Measurements from ENCODE around the gene NCK1.

The NCK1 gene

DNA sequence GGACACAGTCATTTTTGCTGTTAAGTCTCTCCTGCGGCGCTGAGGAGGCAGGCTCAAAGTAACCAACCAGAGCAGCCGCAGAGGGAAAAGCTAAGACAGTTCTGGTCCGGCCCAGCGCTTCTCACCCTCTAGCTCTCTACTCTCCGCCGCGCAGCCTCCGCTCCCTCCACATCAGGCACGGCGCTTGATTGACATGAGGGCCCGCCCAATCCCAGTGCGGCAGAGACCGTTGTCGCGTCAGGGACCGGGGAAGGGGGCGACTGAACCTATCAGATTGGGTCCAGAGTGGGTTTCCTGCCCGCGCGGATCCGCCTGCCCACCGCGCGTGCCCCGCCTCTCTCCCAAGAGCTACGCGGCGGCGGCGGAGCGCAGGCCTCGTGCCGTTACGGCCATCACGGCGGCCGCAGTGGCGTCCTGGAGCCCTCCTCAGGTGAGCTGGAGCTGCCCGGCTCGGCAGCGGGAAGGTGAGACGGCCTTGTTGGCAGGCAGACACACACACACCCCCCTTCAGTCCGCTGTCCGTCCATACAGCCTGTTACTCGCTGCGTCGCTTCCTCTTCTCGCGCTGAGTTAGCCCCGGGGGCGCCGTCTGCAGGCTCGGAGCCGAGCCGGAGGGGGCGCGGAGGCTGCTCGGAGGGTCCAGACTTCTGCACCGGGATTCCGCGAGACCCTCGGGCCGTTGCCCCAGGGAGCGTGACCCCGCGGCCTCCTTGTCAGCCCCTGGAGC lies at the start of gene NCK1:
TSS of gene NCK1 (plus strand) at position 319 of the 727 bp plus-strand sequence. CDS start 65,794 bp downstream, outside the sequence.
- DNase-seq (ENCODE audit: low read depth): peak; percentile 85

DNA sequence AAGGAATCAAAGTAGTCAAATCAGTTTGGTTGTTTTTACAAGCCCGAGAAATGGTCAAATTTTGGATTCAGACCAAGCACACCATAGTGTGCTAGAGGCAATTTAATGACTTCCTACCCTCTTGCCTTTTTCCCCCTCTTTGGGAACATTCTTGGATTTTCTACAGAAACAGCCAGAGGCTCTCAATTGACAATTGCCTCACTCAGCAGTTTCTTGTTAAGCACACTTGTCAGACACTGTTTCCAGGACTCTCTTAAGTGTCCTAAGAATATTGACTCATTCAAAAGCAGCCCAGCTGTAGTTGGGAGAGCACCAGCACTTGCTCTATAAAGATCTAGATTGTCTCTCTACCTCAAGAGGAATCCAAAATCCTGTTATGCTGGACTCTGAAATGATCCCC lies 44.6 kb upstream of the NCK1 start:
- no peak for DNase-seq (ENCODE audit: low read depth)

DNA sequence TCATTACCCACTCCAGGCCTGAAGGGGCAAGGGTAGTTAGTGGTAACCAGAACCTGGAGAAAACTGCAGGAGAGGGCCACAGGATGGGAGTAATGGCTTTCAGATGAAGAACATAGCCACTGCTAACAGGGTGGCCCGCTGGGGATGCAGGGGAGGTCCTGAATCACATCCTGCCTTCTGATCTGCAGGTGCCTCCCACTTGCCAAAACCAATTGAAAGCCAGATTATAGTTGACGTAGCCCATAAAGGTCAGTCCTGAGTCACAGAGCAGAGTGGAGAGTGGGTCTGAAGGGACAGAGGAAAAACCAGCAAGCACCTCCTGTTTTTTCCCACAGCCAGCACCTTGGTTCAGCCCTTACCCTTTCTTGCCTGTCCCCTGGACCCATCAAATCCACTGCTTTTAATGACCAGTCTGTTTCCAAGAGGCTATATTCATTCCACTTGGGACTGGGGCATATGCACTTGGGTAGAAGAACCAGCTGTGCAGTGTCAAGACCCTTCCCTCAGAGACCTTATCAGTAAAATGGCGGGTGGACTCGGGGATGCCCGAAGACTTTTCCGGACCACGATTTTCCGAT lies 43.7 kb upstream of the NCK1 start:
- DNase-seq (ENCODE audit: low read depth): peak; percentile 5

DNA sequence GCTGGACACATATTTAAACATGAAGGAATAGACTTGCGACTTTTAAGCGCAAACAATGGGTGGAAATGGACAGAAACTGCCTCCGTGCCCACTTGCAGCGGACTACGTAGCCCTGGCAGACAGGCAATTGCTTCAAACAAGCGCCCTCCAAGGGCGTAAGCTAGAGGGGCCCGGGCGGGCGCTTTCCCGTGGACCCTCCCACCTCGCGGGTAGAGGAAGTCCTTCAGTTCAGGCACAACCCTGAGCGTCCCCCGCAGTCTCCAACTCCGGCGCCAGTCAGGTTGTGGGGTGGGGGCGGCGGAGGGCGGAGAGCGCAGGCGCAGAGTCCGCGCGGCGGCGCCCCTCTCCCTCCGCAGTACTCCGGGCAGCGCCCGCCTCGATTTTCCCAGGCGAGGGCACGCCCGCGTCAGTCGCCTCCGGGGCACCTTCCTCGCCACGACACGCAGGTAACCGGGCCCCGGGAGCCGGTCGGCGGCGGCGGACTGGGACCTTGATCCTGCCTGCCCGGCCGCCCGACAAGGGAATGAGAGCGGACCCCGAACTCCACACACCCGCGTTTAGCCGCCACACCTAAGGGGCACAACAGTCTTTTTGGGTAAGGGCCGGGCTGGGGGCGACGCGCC lies 43.1 kb upstream of the NCK1 start, which contains the start of gene SLC35G2:
TSS of gene SLC35G2 (plus strand) at position 358 of the 623 bp plus-strand sequence. CDS start 35,335 bp downstream, outside the sequence.
- peak; percentile 6 for DNase-seq (ENCODE audit: low read depth)

DNA sequence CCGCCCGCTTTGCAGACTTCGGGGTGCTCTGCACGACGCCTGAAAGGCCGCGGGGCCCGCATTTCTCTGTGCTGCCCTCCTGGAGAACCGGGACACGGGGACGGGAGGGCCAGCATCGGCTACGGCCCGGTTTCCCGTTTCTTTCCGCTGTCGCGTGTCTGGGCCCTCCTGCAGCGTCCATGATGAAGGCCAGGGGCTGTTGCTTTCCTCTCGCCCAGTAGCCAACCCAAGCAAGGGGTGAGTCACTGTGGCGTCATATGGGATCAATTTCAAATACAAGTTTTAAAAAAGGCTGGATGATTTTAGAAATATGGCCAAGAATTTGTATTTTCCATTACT lies 42.6 kb upstream of the NCK1 start:
- DNase-seq (ENCODE audit: low read depth): no peak

DNA sequence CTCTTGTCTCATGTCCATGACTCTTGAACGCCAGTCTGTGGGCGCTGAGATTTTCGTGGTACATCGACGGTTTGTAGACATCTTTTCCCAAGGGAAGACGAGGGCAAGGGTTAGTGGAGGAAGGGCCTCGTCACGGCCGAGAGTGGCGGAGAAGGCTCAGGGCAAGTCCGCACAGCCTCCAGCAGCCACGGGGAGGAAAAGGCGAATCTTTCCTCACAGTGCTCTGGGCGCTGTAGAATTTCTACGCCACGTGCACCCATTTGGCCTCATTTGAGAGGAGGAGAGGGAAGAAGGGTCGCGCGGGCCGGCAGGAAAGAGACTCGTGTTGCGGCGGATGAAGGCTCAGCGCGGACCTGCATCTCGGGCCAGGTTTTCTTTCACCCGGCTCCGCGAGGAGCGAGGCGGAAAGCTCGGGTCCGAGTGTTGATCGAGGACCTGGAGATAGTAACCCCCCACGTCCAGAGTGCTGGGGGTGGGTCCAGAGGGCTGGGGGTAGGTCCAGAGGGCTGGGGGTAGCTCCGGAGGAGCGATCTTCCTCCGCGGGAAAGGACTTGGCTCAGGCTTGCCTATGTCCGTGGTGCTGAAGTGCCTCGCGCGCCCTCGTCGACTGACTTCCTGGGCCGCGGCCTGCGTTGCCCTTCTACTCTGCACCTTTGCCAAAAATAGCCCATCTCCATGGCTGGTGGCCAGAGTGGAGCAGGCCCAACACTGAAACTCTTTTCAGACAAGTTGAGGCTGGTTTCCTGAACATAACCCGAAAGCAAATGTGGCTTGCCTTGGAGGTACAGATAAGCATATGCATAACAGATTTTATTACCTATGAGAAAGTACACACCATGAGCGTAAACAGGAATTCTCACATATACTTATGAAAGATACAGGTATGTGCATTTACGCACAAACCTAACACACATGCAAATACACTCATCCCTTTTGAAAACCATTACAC lies 42.0 kb upstream of the NCK1 start:
- DNase-seq (ENCODE audit: low read depth): no peak

DNA sequence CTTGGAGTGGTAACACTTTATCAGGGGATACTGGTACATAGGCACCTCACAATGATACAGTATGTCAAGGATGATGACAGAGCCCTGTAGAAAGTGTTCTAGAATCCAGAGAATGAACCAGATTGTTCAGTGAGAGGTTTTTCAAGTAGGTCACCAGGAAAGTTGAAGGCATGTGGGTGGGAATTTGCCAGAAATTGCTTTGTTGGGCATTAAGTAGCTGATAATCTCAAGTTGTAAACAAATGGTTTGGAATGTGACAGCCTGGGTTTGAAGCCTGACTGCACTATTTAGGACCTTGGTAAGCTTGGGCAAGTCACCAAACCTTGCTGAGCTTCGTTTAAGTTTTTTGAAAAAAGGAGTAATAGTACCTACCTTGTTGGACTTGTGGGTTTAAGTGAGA lies 30.5 kb upstream of the NCK1 start:
- no peak for DNase-seq (ENCODE audit: low read depth)

DNA sequence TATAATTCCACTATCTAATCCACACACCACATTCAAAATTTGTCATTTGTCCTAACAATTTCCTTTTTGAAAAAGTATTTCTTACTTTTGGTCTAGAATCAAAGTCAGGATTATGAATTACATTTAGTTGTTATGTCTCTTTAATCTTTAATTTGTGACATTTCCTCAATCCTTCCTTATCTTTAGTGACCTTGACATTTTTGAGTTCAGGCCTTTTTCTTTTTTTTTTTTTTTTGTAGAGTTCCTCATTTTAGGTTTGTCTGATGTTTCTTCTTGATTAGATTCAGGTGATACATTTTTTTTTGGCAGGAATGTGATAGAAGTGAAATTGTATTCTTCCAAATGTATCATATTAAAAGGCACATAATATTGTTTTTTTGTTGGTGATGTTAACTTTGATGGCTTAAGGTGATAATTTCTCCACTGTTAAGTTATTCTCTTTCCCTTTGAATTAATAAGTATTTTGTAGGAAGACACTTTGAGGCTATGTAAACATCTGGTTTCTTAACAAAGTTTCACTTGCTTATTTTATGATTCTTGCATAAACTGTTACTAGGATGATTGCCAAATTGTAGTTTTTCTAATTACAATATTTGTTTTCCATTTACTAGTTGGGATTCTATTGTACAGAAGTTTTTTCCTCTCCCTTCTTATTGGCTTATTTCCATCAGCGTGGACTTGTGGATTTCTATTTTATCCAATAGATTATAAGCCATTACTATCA lies 26.8 kb upstream of the NCK1 start:
- DNase-seq (ENCODE audit: low read depth): no peak

DNA sequence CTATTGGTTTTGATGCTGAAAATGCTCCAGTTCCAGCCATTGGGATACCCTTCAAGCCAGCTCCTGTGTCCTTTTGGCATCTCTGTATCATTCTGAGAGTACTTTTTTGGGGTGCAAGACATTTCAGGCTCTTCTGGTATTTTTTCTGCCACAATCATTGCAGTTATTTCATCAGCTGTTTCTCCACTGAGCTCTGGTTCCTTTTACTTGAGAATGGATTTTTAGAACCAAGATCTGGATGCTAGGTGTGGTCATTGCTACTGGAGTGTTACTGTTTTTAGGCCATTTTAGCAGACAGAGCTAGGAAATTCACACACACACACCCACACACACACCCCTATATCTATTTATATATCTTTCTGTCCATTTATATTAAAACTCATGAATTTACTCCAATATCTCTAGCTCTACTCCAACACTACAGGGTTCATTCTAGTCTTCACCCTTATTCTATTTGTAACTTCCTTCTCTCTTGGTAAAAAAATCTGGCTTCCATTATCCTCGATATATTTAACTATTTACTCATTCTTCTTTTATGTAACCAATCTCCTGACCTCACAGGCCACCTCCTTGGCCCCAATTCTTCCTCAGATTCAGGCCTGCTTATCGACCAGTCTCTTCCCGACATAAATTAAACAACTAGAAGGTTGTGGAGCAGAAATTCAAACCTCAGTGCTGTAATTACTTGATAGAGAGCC lies 26.0 kb upstream of the NCK1 start:
- no peak for DNase-seq (ENCODE audit: low read depth)

DNA sequence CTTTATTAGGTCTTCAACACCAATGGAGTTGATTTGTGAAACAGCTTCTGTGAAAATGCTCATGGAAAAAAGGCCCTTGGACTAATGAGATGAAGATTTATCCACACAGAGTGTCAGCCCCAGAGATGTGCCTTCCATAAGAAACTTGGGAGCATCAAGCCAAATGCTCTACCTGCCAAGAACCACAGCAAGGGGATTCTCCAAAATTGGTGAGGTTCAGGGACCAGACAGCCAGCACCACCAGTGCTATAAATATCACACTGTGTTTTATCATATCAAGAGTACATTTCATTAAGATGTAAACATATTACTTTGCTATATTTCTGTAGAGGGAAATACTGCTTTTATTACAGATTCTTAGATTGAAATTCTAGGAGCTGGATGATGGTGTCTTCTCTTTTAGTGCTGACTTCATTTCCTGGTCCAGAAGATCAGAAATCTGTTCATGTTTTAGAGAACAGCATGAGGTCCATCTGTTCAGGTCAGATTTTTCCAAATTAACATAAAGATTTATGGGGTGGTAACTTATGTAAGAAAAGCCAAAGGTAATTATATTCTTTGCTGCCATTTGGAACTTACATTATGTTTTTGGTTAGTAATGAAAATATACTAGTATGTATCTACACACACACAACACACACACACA lies 25.4 kb upstream of the NCK1 start:
- no peak for DNase-seq (ENCODE audit: low read depth)

DNA sequence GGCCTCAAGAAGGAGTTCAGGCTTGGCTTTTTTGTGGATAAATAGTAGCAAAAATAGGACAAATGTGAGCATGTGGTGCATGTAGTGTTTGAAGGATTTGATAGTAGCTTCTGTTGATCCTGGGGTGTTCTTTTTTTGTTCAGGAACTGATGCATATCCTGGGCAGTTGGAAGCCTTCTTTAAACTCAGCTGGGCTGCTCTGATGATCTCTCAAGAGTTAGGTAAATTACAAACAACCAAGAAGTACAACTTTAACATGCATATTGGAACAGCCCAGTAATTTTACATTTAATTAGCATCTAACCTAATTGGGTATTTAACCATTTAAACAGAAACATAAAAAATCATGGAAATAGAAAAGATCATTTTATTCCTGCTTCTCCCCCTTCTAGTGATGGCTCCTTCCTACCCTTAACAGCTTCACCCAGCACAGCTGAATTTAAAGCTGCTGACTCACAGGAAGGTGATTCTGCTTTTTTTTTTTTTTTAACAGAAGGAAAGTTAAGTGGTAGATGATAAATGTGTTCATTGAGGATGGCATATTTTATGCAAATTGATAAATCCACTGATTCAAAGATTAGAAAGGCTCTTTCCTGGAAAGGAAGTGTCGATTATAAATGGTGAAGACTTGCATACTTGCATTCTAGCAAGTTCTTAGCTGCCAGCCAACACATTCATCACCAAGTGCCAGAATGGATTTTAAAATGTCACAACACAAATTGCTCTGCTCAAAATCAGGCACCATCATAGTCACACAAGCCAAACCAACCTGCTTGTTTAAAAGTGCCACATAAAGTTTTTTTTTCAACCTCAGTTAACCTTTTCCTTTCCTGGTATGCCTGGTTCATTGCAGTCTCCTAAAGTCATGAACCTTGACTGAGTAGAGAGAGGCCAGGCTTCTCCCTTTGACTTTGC lies 23.1 kb upstream of the NCK1 start:
- DNase-seq (ENCODE audit: low read depth): no peak

DNA sequence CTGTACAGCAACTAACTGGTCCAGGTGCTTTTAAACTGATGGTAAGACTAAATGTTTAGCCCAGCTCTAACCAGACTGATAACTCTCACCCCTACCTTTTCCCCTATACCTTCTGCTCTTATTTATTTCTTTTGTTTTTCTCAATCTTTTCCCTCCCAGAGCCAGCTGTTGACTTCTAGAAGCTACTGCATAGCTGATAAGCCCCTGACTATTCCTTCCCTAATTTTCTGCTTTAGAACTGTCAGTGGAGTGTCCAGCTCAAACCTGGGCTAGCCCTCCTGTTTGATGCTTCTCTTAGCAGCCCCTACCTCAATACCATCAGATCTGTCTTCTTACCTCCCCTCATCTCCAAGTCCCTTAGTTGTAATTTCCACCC lies 22.5 kb upstream of the NCK1 start:
- no peak for DNase-seq (ENCODE audit: low read depth)

DNA sequence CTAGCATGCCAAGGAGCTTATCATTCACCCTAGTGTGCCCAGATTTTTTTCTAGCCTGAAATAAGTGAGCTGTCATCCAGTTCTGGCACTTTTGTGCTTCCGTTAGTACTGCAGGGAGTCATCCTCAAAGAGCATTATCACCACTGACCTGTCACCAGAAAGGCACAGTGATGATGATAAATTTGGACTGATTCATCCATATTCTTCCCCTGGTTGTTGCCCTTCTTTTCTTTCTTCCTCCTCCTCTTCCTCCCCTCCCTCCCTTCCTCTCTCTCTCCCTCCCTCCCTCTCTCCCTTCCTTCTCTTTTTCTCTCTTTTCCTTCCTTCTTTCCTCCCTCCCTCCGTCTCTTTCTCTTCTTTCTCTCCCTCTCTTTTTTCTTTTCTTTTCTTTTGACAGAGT lies 21.8 kb upstream of the NCK1 start:
- DNase-seq (ENCODE audit: low read depth): no peak

DNA sequence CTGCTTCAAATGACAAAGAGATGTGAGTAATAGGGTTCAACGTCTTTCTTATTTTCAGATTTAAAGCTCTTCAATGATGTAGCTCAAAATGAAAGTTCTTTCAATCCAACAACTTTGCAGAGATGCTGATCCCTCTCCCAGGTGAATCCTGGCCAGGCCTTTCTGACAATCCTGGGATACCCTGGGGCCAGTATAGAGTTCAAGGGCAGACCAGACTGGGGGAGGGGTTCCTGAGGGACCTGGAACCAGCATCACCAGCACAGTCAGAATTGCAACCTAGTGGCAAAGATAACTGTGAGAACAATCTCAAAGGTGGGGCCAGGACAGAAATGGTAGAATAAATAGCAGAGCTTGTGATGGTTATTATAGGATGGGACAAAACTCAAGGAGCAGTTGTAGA lies 19.7 kb upstream of the NCK1 start:
- no peak for DNase-seq (ENCODE audit: low read depth)

DNA sequence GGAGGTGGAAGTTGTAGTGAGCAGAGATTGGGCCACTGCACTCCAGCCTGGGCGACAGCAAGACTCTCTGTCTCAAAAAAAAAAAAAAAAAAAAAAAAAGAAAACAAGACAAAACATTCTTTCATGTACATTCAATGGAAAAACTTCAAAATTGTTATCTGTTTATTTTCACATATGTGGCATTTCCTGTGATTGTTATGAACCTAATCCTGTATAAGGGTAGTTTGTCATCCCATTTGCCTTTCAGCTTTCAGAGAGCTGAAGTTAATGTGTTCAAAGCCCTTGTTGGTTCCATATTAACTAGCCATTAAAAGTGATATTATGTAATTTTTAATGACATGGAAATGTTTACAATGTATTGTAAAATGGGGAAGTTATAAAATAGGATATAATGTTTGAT lies 17.3 kb upstream of the NCK1 start:
- DNase-seq (ENCODE audit: low read depth): no peak

DNA sequence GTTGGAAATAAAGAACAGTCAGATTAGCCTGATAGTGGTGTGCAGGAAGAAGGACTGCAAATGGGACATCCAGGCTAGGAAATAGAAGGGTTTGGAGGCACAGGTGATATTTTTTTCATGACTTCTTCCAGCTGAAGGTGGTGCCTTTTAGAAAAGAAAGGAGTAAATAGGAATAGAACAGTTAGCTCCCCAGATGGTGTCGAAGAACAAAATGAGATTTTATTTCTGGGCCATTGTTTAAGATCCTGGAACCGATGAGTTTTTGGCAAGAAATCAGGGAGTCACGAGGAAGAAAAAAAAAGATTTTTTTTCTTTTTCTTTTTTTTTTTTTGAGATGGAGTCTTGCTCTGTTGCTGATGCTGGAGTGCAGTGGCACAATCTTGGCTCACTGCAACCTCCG lies 9.8 kb upstream of the NCK1 start:
- DNase-seq (ENCODE audit: low read depth): no peak

DNA sequence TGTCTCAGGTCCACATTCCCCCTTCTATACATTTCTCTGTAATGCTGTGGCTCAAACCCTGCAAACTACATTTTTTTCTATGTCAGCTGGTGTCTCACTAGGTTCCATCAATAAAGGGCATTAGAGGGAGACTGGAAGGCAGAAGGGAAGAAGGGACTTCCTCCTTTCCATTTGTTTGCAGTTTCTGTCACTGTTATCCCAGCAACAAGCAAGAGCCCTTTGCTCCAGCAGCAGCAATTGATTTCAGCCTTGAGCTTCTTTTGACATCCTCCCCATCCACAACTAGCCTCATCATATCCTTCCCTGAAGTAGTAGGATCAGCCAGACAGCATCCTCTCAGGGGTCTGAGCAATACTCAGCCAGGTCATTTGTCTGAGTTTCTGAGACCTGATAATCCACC lies 5.3 kb upstream of the NCK1 start:
- no peak for DNase-seq (ENCODE audit: low read depth)

DNA sequence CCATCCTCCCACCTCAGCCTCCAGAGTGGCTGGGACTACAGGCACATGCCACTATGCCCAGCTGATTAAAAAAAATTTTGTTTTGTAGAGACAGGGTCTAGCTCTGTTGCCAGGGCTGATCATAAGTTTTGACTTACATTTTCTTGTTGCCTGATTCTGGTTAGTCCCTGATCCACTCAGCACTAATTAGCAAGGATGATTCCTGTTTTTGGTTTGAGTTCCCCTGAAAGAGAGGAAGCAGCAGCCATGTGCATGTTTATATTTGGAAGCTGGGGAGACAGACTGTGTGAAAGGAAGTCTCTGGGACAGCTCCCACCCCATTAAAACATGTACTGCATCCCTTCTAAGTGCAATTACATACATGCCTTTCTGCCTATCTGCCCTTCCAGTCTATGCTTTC lies 3.6 kb upstream of the NCK1 start:
- no peak for DNase-seq (ENCODE audit: low read depth)

DNA sequence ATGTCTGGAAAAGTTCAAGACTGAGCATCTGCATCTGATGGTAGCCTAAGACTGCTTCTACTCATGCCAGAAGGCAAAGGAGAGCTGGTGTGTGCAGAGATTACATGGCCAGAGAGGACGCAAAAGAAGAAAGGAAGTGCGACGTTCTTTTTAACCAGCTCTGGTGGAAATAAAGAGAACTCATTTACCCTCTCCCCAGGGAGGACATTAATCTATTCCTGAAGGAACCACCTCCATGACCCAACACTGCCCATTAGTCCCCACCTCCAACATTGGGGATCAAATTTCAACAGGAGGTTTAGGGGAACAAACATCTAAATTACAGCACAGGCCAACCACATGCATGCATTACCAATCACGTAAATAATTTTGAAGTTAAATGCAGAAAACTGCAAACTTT lies 1.5 kb upstream of the NCK1 start:
- DNase-seq (ENCODE audit: low read depth): no peak

Data from stimulated activated CD8-positive, alpha-beta memory T cell treated with anti-CD3 and anti-CD28 coated beads, Interleukin-15, amount 100 ng/mL, for 24 hours (primary cell).